PC-3 (cell line): ENCODE data around the gene MAD1L1. TPM values are rescaled to one million over a fixed set of nuclear protein-coding genes. Genes with fewer than 3 reads are reported as not detected.

Source experiments
- ATAC-seq: fragments of 200-7000 bp; cut with Tn5 transposase; 2 replicates; pipeline ENCODE4 v1.9.1; 2020; ENCODE audit warnings: mild to moderate bottlenecking, moderate library complexity
- BruUV-seq: library from RNA; stranded (reverse); fragments of 400-500 nt; replicated peaks from 2 replicates; lab custom pipeline; 2021; lab: Mats Ljungman, UMichigan
- CTCF ChIA-PET: fragments of 300-600 bp; sonication (Branson Sonifier 250); formaldehyde crosslinking; loops from one replicate; lab custom pipeline; 2022; ENCODE audit warnings: antibody characterized with exemption; lab: Charles Lee
- POLR2A ChIA-PET: fragments of 300-600 bp; sonication (Branson Sonifier 250); formaldehyde crosslinking; loops from one replicate; lab custom pipeline; 2022; ENCODE audit warnings: antibody characterized with exemption; ENCODE audit not compliant: unreplicated experiment; lab: Charles Lee
- DNase-seq: peaks from one replicate; pipeline ENCODE4 v3.0.0-alpha.2; 2015
- H2AFZ ChIP-seq: fragments of 300-600 bp; sonication (generic); 2 replicates; pipeline ENCODE4 v1.6.0; 2016; ENCODE audit warnings: antibody characterized with exemption, low read length
- H3F3A ChIP-seq: fragments of 300-600 bp; sonication (generic); one replicate; pipeline ENCODE4 v1.6.0; 2017; ENCODE audit warnings: antibody characterized with exemption, low read length, control low read depth, mild to moderate bottlenecking; ENCODE audit not compliant: unreplicated experiment
- H3K27ac ChIP-seq: fragments of 300-600 bp; sonication (generic); 2 replicates; pipeline ENCODE4 v1.5.1; 2016; ENCODE audit warnings: mild to moderate bottlenecking, low read length
- H3K27me3 ChIP-seq: fragments of 300-600 bp; sonication (generic); 2 replicates; pipeline ENCODE4 v1.6.1; 2016; ENCODE audit warnings: low read length, mixed read lengths
- H3K36me3 ChIP-seq: fragments of 300-600 bp; sonication (generic); 2 replicates; pipeline ENCODE4 v1.6.1; 2016; ENCODE audit warnings: low read depth, mixed run types, low read length, mixed read lengths
- H3K4me1 ChIP-seq: fragments of 300-600 bp; sonication (generic); 2 replicates; pipeline ENCODE4 v1.5.1; 2016; ENCODE audit warnings: low read length; ENCODE audit not compliant: insufficient read depth
- H3K4me2 ChIP-seq: fragments of 300-600 bp; sonication (generic); 2 replicates; pipeline ENCODE4 v1.6.0; 2016; ENCODE audit warnings: low read length
- H3K4me3 ChIP-seq: fragments of 300-600 bp; sonication (generic); 2 replicates; pipeline ENCODE4 v1.5.1; 2016; ENCODE audit warnings: mild to moderate bottlenecking, low read length, mixed read lengths
- H3K79me2 ChIP-seq: fragments of 300-600 bp; sonication (generic); 2 replicates; pipeline ENCODE4 v1.6.1; 2017; ENCODE audit warnings: low read length, mixed read lengths
- H3K9ac ChIP-seq: fragments of 300-600 bp; sonication (generic); 2 replicates; pipeline ENCODE4 v1.6.0; 2016; ENCODE audit warnings: mild to moderate bottlenecking, low read length
- H3K9me2 ChIP-seq: fragments of 300-600 bp; sonication (generic); replicated peaks from 2 replicates; pipeline ENCODE4 v1.6.1; 2016; ENCODE audit warnings: mixed run types, low read length, mixed read lengths
- H3K9me3 ChIP-seq: fragments of 300-600 bp; sonication (generic); 2 replicates; pipeline ENCODE4 v1.6.1; 2016; ENCODE audit warnings: low read length, mixed read lengths
- H4K20me1 ChIP-seq: fragments of 300-600 bp; sonication (generic); 2 replicates; pipeline ENCODE4 v1.6.1; 2016; ENCODE audit warnings: low read length, mixed read lengths
- CTCF ChIP-seq: fragments of 300-600 bp; sonication (generic); conservative IDR thresholded peaks from 2 replicates; pipeline ENCODE4 v1.5.1; 2017; ENCODE audit warnings: antibody characterized with exemption, low read depth, mild to moderate bottlenecking, low read length
- EZH2 ChIP-seq: fragments of 300-600 bp; sonication (generic); IDR thresholded peaks from one replicate; pipeline ENCODE4 v1.6.1; 2017; ENCODE audit warnings: antibody characterized with exemption, mild to moderate bottlenecking, low read length; ENCODE audit not compliant: unreplicated experiment
- EZH2phosphoT487 ChIP-seq: fragments of 300-600 bp; sonication (generic); IDR thresholded peaks from 2 replicates; pipeline ENCODE4 v1.6.1; 2018; ENCODE audit warnings: mild to moderate bottlenecking, antibody characterized with exemption, low read length, borderline replicate concordance
- intact Hi-C: fragments of 100-400 bp; cut with micrococcal nuclease; formaldehyde crosslinking; loops from 2 replicates; pipeline ENCODE4 v1.9.0; 2023
- total RNA-seq: library from RNA; depleted of rRNA; stranded (reverse); fragments of >200 nt; gene quantifications from 2 replicates; pipeline ENCODE4 v1.2.3, GENCODE V29; 2014

MAD1L1 gene
- total RNA-seq, 1 experiment from 2014 or later, result 88.4 TPM

GRCh38 chr7:1915956-1916600 lies 316.7 kb downstream of the MAD1L1 start:
- H3K36me3 ChIP-seq, result no peaks in the 10 kb centered on the region
- no peaks in the 10 kb centered on the region for H3K9me2 ChIP-seq
- no peak overlapping the region for H3K4me3 ChIP-seq
- no peak overlapping the region for H3K9ac ChIP-seq
- no peak overlapping the region for H2AFZ ChIP-seq
- H3F3A ChIP-seq, result no peaks in the 10 kb centered on the region
- TF ChIP-seq EZH2phosphoT487, result no peak
- no peak for TF ChIP-seq EZH2
- TF ChIP-seq CTCF, result no peak
- ATAC-seq, result no peak
- intact Hi-C loops, result no loop called here
- ChIA-PET POLR2A (no interaction called here), CTCF (no interaction called here)
- no peaks in the 10 kb centered on the region for H3K9me3 ChIP-seq
- H3K27ac ChIP-seq, result no peak overlapping the region
- H3K27me3 ChIP-seq, result no peaks in the 10 kb centered on the region
- no peak overlapping the region for H3K4me2 ChIP-seq
- no peaks in the 10 kb centered on the region for H3K79me2 ChIP-seq
- no peaks in the 10 kb centered on the region for H4K20me1 ChIP-seq
- DNase-seq, result no peak
- BruUV-seq, result no TSS peak
- H3K4me1 ChIP-seq, result no peaks in the 10 kb centered on the region

- TF ChIP-seq EZH2phosphoT487, result no peak
- no peak for TF ChIP-seq CTCF
- TF ChIP-seq EZH2, result no peak
- no peaks in the 10 kb centered on the region for H3K4me1 ChIP-seq
- no peak for DNase-seq
- H3F3A ChIP-seq, result no peaks in the 10 kb centered on the region
- H3K36me3 ChIP-seq, result no peaks in the 10 kb centered on the region
- CTCF ChIA-PET, result no interaction called here
- no peaks in the 10 kb centered on the region for H3K79me2 ChIP-seq
- no peaks in the 10 kb centered on the region for H3K27me3 ChIP-seq
- no TSS peak for BruUV-seq
- no peak for ATAC-seq
- H2AFZ ChIP-seq, result no peak overlapping the region
- no peak overlapping the region for H3K4me2 ChIP-seq
- no peak overlapping the region for H3K27ac ChIP-seq
- no peak overlapping the region for H3K4me3 ChIP-seq
- H3K9me2 ChIP-seq, result no peaks in the 10 kb centered on the region
- no peaks in the 10 kb centered on the region for H3K9me3 ChIP-seq
- H3K9ac ChIP-seq, result no peak overlapping the region
- POLR2A ChIA-PET, result no interaction called here
- intact Hi-C loops, result no loop called here
- no peaks in the 10 kb centered on the region for H4K20me1 ChIP-seq
Measured at GRCh38 chr7:1915326-1915725, 317.4 kb downstream of the MAD1L1 start.

- ChIA-PET POLR2A (no interaction called here), CTCF (no interaction called here)
- Histone ChIP-seq H3K79me2 (no peaks in the 10 kb centered on the region), H3K9me3 (no peaks in the 10 kb centered on the region), H4K20me1 (no peaks in the 10 kb centered on the region), H3K4me3 (no peak overlapping the region), H3K36me3 (no peaks in the 10 kb centered on the region), H3K9ac (no peak overlapping the region), H3F3A (no peaks in the 10 kb centered on the region), H3K4me2 (no peak overlapping the region), H3K9me2 (no peaks in the 10 kb centered on the region), H3K4me1 (no peaks in the 10 kb centered on the region), H3K27ac (no peak overlapping the region), H3K27me3 (no peaks in the 10 kb centered on the region), H2AFZ (no peak overlapping the region)
- BruUV-seq, result no TSS peak
- intact Hi-C loops, result no loop called here
- TF ChIP-seq EZH2, result no peak
- no peak for DNase-seq
- ATAC-seq, result no peak
Measured at GRCh38 chr7:1914743-1915142, 318.0 kb downstream of the MAD1L1 start.
